Gastroesophageal sphincter (tissue), 3 donors: ENCODE measurements around the gene MYT1.

Experiments
- CTCF ChIP-seq, 4 experiments: fragments of 200-600 bp in 2 of 4; fragments of 450-650 bp in 2 of 4; sonication (generic) in 1 of 4; IDR thresholded peaks; one replicate each; pipeline ENCODE4 v1.5.1; 2017 to 2019; ENCODE audit warnings: antibody characterized with exemption in 4 of 4, mild to moderate bottlenecking in 2 of 4, moderate library complexity in 2 of 4
- POLR2A ChIP-seq, 2 donors: fragments of 450-650 bp; IDR thresholded peaks; one replicate each; pipeline ENCODE4 v1.6.1; 2017; ENCODE audit warnings: antibody characterized with exemption in 2 of 2, mild to moderate bottlenecking in 2 of 2, moderate library complexity in 1 of 2

- no peak for TF ChIP-seq CTCF (IDR thresholded peaks at IDR 0.05)
- TF ChIP-seq POLR2A (IDR thresholded peaks at IDR 0.05) = no peak
Observed at GRCh38 chr20:64189986-64190385, 25.7 kb downstream of the MYT1 start.
